Measurements from ENCODE around the gene SIX6.

DNA sequence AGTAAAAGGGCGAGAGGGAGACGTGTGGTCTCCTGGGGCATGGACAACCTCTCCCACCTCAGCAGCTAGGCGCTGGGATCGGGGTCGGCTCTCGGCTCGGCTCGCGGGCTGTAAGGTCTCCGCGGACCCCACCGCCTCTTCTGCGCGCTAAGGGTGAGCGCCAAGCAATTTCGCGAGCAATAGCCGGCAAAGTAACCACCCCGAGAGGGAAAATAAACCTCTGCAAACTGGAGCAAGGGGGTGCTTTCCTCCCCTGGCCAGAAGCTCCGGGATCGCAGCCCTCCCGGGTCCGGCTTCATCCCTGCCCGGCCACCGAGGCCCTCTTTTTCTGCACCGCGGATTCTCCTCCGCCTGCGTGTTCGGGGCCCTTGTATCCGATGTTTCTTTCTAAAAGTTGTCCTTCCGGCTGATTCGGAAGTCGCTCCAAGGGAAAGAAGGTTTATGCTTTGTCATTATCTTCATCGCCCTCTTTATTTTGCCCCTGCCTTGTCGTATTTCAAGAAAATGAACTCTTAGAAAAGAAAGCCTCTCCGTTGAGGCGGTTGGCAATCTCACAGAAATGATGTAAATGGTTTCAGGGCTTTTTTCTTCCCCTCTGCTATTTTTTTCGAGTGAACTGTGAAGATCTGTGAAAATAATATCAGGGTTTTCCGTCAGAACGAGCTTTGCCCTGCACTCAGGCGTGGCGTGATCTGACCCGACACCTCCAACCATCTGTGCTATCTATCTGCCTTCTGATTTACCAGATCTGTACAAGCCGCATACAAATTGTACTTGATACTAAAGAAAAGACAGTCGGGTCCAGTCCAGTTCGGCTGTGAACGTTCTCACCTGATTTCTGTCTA, 1.7 kb upstream of the SIX6 start:
- TF ChIP-seq, protein P1, sequence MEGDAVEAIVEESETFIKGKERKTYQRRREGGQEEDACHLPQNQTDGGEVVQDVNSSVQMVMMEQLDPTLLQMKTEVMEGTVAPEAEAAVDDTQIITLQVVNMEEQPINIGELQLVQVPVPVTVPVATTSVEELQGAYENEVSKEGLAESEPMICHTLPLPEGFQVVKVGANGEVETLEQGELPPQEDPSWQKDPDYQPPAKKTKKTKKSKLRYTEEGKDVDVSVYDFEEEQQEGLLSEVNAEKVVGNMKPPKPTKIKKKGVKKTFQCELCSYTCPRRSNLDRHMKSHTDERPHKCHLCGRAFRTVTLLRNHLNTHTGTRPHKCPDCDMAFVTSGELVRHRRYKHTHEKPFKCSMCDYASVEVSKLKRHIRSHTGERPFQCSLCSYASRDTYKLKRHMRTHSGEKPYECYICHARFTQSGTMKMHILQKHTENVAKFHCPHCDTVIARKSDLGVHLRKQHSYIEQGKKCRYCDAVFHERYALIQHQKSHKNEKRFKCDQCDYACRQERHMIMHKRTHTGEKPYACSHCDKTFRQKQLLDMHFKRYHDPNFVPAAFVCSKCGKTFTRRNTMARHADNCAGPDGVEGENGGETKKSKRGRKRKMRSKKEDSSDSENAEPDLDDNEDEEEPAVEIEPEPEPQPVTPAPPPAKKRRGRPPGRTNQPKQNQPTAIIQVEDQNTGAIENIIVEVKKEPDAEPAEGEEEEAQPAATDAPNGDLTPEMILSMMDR (IDR thresholded peaks at IDR 0.05) = no peak
- TF ChIP-seq EP300 (IDR thresholded peaks at IDR 0.05) (no peak), POLR2A (IDR thresholded peaks at IDR 0.05) (no peak)
